ENCODE data around the gene SH2D4B. TPM values are rescaled to one million over a fixed set of nuclear protein-coding genes. Genes with fewer than 3 reads are reported as not detected.

The SH2D4B gene
- total RNA-seq, 1 donor from 2014 or later, result not detected

- no peak overlapping the region for H3K4me3 ChIP-seq
- intact Hi-C loops (cut with DNase I), result no loop called here
Measured at GRCh38 chr10:80608706-80609105, 71.0 kb downstream of the SH2D4B start.

DNA sequence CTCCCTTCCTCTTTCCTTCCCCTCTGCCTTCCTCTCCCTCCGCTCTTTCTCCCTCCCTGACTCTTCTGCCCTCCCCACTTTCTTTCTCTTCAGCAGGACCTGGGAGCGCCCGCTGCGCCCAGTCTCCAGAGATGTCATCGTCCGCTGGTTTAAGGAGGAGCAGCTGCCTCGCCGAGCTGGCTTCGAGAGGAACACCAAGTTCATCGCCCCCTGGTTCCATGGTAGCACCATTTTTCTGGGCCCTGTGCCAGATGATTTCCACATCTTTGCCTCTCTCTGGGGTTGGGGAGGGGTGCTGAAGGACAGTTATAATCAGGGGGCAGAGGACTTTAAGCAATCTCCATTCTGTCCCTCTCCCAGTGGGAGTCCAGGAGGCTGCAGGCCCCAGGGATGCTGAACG lies 71.6 kb downstream of the SH2D4B start:
- Histone ChIP-seq H3K27me3 (no peaks in the 10 kb centered on the region), H3K9me3 (no peaks in the 10 kb centered on the region), H3K4me3 (no peak overlapping the region), H3K36me3 (no peaks in the 10 kb centered on the region), H3K27ac (no peak overlapping the region), H3K4me1 (no peaks in the 10 kb centered on the region)
- TF ChIP-seq POLR2A (IDR thresholded peaks at IDR 0.05), result no peak
- no peak for TF ChIP-seq POLR2AphosphoS5 (IDR thresholded peaks at IDR 0.05; ENCODE audit: insufficient read depth in 1 of 2, low read depth in 1 of 2)
- TF ChIP-seq CTCF (IDR thresholded peaks at IDR 0.05), result no peak
- intact Hi-C loops (cut with DNase I), result no loop called here
- DNase-seq (ENCODE audit: extremely low spot score in 2 of 2), result no peak

More at GRCh38 chr10:80608706-80609105, 71.0 kb downstream of the SH2D4B start:
- no peaks in the 10 kb centered on the region for H3K9me3 ChIP-seq
- no peaks in the 10 kb centered on the region for H3K27me3 ChIP-seq
- H3K27ac ChIP-seq, result no peak overlapping the region
- no peak for TF ChIP-seq CTCF (IDR thresholded peaks at IDR 0.05)
- no peak for TF ChIP-seq POLR2A (IDR thresholded peaks at IDR 0.05)
- no peak for TF ChIP-seq POLR2AphosphoS5 (IDR thresholded peaks at IDR 0.05; ENCODE audit: insufficient read depth in 1 of 2, low read depth in 1 of 2)
- H3K4me1 ChIP-seq, result no peaks in the 10 kb centered on the region
- no peaks in the 10 kb centered on the region for H3K36me3 ChIP-seq
- no peak for DNase-seq (ENCODE audit: extremely low spot score in 2 of 2)

GRCh38 chr10:80611481-80612185 lies 73.9 kb downstream of the SH2D4B start:
- Histone ChIP-seq H3K27ac (no peak overlapping the region), H3K36me3 (no peaks in the 10 kb centered on the region), H3K27me3 (no peaks in the 10 kb centered on the region), H3K4me3 (no peak overlapping the region), H3K9me3 (no peaks in the 10 kb centered on the region), H3K4me1 (no peaks in the 10 kb centered on the region)
- intact Hi-C loops (cut with DNase I), result no loop called here
- no peak for DNase-seq (ENCODE audit: extremely low spot score in 2 of 2)
- no peak for TF ChIP-seq POLR2A (IDR thresholded peaks at IDR 0.05)
- TF ChIP-seq CTCF (IDR thresholded peaks at IDR 0.05), result no peak
- no peak for TF ChIP-seq POLR2AphosphoS5 (IDR thresholded peaks at IDR 0.05; ENCODE audit: insufficient read depth in 1 of 2, low read depth in 1 of 2)

GRCh38 chr10:80612261-80612660 lies 74.6 kb downstream of the SH2D4B start:
- Histone ChIP-seq H3K4me1 (no peaks in the 10 kb centered on the region), H3K27ac (no peak overlapping the region), H3K9me3 (no peaks in the 10 kb centered on the region), H3K27me3 (no peaks in the 10 kb centered on the region), H3K4me3 (no peak overlapping the region), H3K36me3 (no peaks in the 10 kb centered on the region)
- no peak for TF ChIP-seq POLR2A (IDR thresholded peaks at IDR 0.05)
- no peak for TF ChIP-seq CTCF (IDR thresholded peaks at IDR 0.05)
- no peak for TF ChIP-seq POLR2AphosphoS5 (IDR thresholded peaks at IDR 0.05; ENCODE audit: insufficient read depth in 1 of 2, low read depth in 1 of 2)
- no peak for DNase-seq (ENCODE audit: extremely low spot score in 2 of 2)
- intact Hi-C loops (cut with DNase I), result no loop called here

- no peaks in the 10 kb centered on the region for H3K36me3 ChIP-seq
- H3K4me1 ChIP-seq, result no peaks in the 10 kb centered on the region
- no peak for DNase-seq (ENCODE audit: extremely low spot score in 2 of 2)
- no peaks in the 10 kb centered on the region for H3K27me3 ChIP-seq
- TF ChIP-seq CTCF (IDR thresholded peaks at IDR 0.05) (no peak), POLR2AphosphoS5 (IDR thresholded peaks at IDR 0.05; ENCODE audit: insufficient read depth in 1 of 2, low read depth in 1 of 2) (no peak), POLR2A (IDR thresholded peaks at IDR 0.05) (no peak)
- H3K27ac ChIP-seq, result no peak overlapping the region
- intact Hi-C loops (cut with DNase I), result no loop called here
- H3K4me3 ChIP-seq, result no peak overlapping the region
- no peaks in the 10 kb centered on the region for H3K9me3 ChIP-seq
Measured at GRCh38 chr10:80613466-80614170, 75.9 kb downstream of the SH2D4B start.
